ENCODE results near the gene DDX4.

- TF ChIP-seq, protein P1, sequence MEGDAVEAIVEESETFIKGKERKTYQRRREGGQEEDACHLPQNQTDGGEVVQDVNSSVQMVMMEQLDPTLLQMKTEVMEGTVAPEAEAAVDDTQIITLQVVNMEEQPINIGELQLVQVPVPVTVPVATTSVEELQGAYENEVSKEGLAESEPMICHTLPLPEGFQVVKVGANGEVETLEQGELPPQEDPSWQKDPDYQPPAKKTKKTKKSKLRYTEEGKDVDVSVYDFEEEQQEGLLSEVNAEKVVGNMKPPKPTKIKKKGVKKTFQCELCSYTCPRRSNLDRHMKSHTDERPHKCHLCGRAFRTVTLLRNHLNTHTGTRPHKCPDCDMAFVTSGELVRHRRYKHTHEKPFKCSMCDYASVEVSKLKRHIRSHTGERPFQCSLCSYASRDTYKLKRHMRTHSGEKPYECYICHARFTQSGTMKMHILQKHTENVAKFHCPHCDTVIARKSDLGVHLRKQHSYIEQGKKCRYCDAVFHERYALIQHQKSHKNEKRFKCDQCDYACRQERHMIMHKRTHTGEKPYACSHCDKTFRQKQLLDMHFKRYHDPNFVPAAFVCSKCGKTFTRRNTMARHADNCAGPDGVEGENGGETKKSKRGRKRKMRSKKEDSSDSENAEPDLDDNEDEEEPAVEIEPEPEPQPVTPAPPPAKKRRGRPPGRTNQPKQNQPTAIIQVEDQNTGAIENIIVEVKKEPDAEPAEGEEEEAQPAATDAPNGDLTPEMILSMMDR (IDR thresholded peaks at IDR 0.05): no peak
- TF ChIP-seq POLR2AphosphoS5 (IDR thresholded peaks at IDR 0.05) (no peak), POLR2A (IDR thresholded peaks at IDR 0.05) (no peak), EP300 (IDR thresholded peaks at IDR 0.05) (no peak)
Observed at GRCh38 chr5:55737793-55738192, at the start of gene DDX4.

Measured in upper lobe of left lung (tissue), 4 donors.